ENCODE data around the gene LCE3B.

DNA sequence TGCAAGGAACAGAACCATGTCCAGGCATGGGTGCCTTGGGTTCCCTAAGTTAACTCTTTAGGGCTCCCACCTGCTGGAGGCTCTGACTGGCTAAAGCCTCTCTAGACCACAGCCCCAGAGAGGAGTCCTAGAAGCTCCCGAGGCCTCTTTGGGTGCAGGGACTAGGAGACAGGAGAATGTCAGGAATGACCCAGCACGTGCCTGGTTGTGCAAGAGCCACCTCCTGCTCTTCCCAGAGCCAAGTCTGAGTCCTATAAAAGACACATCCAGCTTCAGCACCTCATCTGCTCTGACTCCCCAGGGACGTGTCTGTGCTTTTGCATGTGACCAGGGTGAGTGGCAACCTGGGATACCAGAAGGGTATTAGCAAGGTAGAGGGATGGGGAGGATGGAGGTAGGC is 49.5 kb downstream of the LCE3B start, which contains the start of gene LCE2D:
- TF ChIP-seq, protein P1, sequence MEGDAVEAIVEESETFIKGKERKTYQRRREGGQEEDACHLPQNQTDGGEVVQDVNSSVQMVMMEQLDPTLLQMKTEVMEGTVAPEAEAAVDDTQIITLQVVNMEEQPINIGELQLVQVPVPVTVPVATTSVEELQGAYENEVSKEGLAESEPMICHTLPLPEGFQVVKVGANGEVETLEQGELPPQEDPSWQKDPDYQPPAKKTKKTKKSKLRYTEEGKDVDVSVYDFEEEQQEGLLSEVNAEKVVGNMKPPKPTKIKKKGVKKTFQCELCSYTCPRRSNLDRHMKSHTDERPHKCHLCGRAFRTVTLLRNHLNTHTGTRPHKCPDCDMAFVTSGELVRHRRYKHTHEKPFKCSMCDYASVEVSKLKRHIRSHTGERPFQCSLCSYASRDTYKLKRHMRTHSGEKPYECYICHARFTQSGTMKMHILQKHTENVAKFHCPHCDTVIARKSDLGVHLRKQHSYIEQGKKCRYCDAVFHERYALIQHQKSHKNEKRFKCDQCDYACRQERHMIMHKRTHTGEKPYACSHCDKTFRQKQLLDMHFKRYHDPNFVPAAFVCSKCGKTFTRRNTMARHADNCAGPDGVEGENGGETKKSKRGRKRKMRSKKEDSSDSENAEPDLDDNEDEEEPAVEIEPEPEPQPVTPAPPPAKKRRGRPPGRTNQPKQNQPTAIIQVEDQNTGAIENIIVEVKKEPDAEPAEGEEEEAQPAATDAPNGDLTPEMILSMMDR (IDR thresholded peaks at IDR 0.05), result no peak
- no peak for TF ChIP-seq POLR2A (IDR thresholded peaks at IDR 0.05)
